Islet of Langerhans (tissue), 1 donor: ENCODE results near the gene CCDC197.

Experiments used
- FAIRE-seq: peaks from one replicate; lab custom pipeline; 2011; peaks lifted over from hg19 to GRCh38; lab: Jason Lieb, UNC

Gene CCDC197

GRCh38 chr14:93997082-93997481 is at the start of gene CCDC197:
TSS of gene CCDC197 (plus strand) at chr14:93997301. CDS start at chr14:93998132, 831 bp downstream.
- FAIRE-seq = no peak

- no peak for FAIRE-seq
Observed at GRCh38 chr14:93949511-93950075, 47.5 kb upstream of the CCDC197 start.

- FAIRE-seq = no peak
Observed at GRCh38 chr14:93950948-93951634, 46.0 kb upstream of the CCDC197 start.

GRCh38 chr14:93951635-93952540 is 45.2 kb upstream of the CCDC197 start:
- no peak for FAIRE-seq

GRCh38 chr14:93952829-93953228 is 44.3 kb upstream of the CCDC197 start:
- no peak for FAIRE-seq

- FAIRE-seq = no peak
Observed at GRCh38 chr14:93953263-93953662, 43.8 kb upstream of the CCDC197 start.

GRCh38 chr14:93953739-93954515 is 43.2 kb upstream of the CCDC197 start:
- no peak for FAIRE-seq

GRCh38 chr14:93954516-93954830 is 42.6 kb upstream of the CCDC197 start:
- FAIRE-seq = no peak

GRCh38 chr14:93954900-93955849 is 41.9 kb upstream of the CCDC197 start:
- FAIRE-seq = no peak

GRCh38 chr14:93955850-93956481 is 41.1 kb upstream of the CCDC197 start:
- no peak for FAIRE-seq

- no peak for FAIRE-seq
Observed at GRCh38 chr14:93956514-93957332, 40.4 kb upstream of the CCDC197 start.

GRCh38 chr14:93957333-93957710 is 39.8 kb upstream of the CCDC197 start:
- no peak for FAIRE-seq

GRCh38 chr14:93957751-93958566 is 39.1 kb upstream of the CCDC197 start:
- no peak for FAIRE-seq

GRCh38 chr14:93958567-93959238 is 38.4 kb upstream of the CCDC197 start:
- no peak for FAIRE-seq

- no peak for FAIRE-seq
Observed at GRCh38 chr14:93959239-93960107, 37.6 kb upstream of the CCDC197 start.

GRCh38 chr14:93960108-93960475 is 37.0 kb upstream of the CCDC197 start:
- no peak for FAIRE-seq

- no peak for FAIRE-seq
Observed at GRCh38 chr14:93960774-93961438, 36.2 kb upstream of the CCDC197 start.
